Erythroblast (primary cell): ENCODE data around the gene RNF26.

ENCODE experiments used
- GATA1 ChIP-seq: IDR thresholded peaks from 2 replicates; pipeline ENCODE4 v1.6.1; 2011; ENCODE audit warnings: low read depth, mild to moderate bottlenecking, control low read depth, low read length, moderate library complexity
- POLR2A ChIP-seq: IDR thresholded peaks from 2 replicates; pipeline ENCODE4 v1.6.1; 2011; ENCODE audit warnings: mild to moderate bottlenecking, low read length

- TF ChIP-seq POLR2A (no peak), GATA1 (no peak)
Observed at GRCh38 chr11:119361941-119362725, 27.8 kb downstream of the RNF26 start.
